CD4-positive, CD25-positive, alpha-beta regulatory T cell (primary cell): ENCODE measurements around the gene SDE2. TPM values are rescaled to one million over a fixed set of nuclear protein-coding genes. Genes with fewer than 3 reads are reported as not detected.
"Not testable (repeated sequence)": the region's sequence is repeated elsewhere in the genome, so short reads cannot be mapped to it uniquely, and the experiment has no call there.

Experiments
- ATAC-seq, 2 donors: fragments of 150-1000 bp; cut with Tn5 transposase; one replicate each; pipeline ENCODE4 v1.10.0; 2021; ENCODE audit warnings: low read depth in 2 of 2, moderate number of reproducible peaks in 2 of 2, moderate library complexity in 1 of 2
- DNase-seq, 3 donors: peaks; one replicate each; pipeline versions ENCODE4 v3.0.0 to v3.0.0-alpha.2; 2012 to 2022; ENCODE audit warnings: mixed read lengths in 1 of 3
- H3K27ac ChIP-seq: one replicate; pipeline ENCODE4 v1.7.0; 2013; ENCODE audit warnings: mild to moderate bottlenecking, low read length; ENCODE audit not compliant: insufficient read depth, poor library complexity, severe bottlenecking
- H3K27me3 ChIP-seq: one replicate; pipeline ENCODE4 v1.7.0; 2013; ENCODE audit warnings: low read length; ENCODE audit not compliant: control insufficient read depth, insufficient read depth
- H3K36me3 ChIP-seq: one replicate; pipeline ENCODE4 v1.7.0; 2013; ENCODE audit warnings: mild to moderate bottlenecking, low read length, moderate library complexity; ENCODE audit not compliant: control insufficient read depth, insufficient read depth
- H3K4me1 ChIP-seq: 2 replicates; pipeline ENCODE4 v1.7.0; 2013; ENCODE audit warnings: mild to moderate bottlenecking, low read length; ENCODE audit not compliant: insufficient read depth, control insufficient read depth, poor library complexity, severe bottlenecking
- H3K4me3 ChIP-seq: one replicate; pipeline ENCODE4 v1.7.0; 2013; ENCODE audit warnings: low read depth, mild to moderate bottlenecking, low read length, moderate library complexity
- H3K9me3 ChIP-seq, 2 experiments: 1 replicate in 1 of 2; 2 replicates in 1 of 2; pipeline ENCODE4 v1.7.0; 2013; ENCODE audit warnings: low read length in 2 of 2, mild to moderate bottlenecking in 1 of 2, moderate library complexity in 1 of 2; ENCODE audit not compliant: control insufficient read depth in 2 of 2
- H3K27ac Mint-ChIP-seq, 3 donors: one replicate each; pipeline ENCODE4 v1.8.0; 2020 to 2022; ENCODE audit warnings: mild to moderate bottlenecking in 3 of 3, mixed read lengths in 3 of 3, moderate library complexity in 2 of 3
- H3K27me3 Mint-ChIP-seq: one replicate; pipeline ENCODE4 v1.8.0; 2022; ENCODE audit warnings: mild to moderate bottlenecking, mixed read lengths
- H3K36me3 Mint-ChIP-seq: one replicate; pipeline ENCODE4 v1.8.0; 2020; ENCODE audit warnings: mixed read lengths
- H3K4me1 Mint-ChIP-seq, 4 donors: one replicate each; pipeline ENCODE4 v1.8.0; 2020 to 2022; ENCODE audit warnings: mixed read lengths in 4 of 4, mild to moderate bottlenecking in 1 of 4
- H3K4me3 Mint-ChIP-seq, 4 donors: one replicate each; pipeline ENCODE4 v1.8.0; 2020 to 2022; ENCODE audit warnings: mild to moderate bottlenecking in 4 of 4, mixed read lengths in 4 of 4, moderate library complexity in 3 of 4
- H3K9me3 Mint-ChIP-seq, 7 donors: one replicate each; pipeline ENCODE4 v1.8.0; 2020 to 2022; ENCODE audit warnings: mixed read lengths in 7 of 7, mild to moderate bottlenecking in 3 of 7, moderate library complexity in 2 of 7
- polyA plus RNA-seq, 4 donors: library from polyadenylated mRNA; unstranded; fragments of 300-500 nt; fragmentation: Illumina TruSeq; gene quantifications; one replicate each; pipeline ENCODE4 v1.2.3, GENCODE V29; 2021
- total RNA-seq: library from RNA; stranded (reverse); gene quantifications from one replicate; pipeline ENCODE4 v1.2.3, GENCODE V29; 2022

Gene SDE2
- total and polyA plus RNA-seq, 5 donors from 2014 or later: 5.9 to 38.1 (median 11.2) TPM

- DNase-seq: no peak
- peaks cover 37% of the 10 kb centered on the region for H3K36me3 Mint-ChIP-seq
Measured at GRCh38 chr1:225980005-225980836, 18.9 kb downstream of the SDE2 start.

DNA sequence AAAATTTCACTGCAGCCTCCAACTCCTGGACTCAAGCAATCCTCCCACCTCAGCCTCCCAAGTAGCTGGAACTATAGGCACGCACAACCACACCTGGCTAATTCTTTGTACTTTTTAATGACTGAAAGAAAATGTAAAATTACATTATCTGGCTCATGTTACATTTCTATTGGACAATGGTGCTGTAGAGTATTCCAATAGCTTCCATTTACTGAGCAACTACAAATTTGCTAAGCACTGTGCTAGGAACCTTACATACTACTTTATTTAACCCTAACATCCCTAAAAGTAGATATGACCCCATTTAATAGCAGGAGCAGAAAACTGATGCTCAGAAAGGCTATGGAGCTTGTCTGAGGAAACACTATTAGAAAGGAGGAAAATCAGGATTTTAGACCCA is 19.7 kb downstream of the SDE2 start:
- Histone ChIP-seq H3K27ac (no peak overlapping the region), H3K36me3 (peaks cover 50% of the 10 kb centered on the region), H3K9me3 (no peaks in the 10 kb centered on the region), H3K4me3 (no peak overlapping the region), H3K4me1 (no peaks in the 10 kb centered on the region), H3K27me3 (no peaks in the 10 kb centered on the region)
- H3K9me3 Mint-ChIP-seq: peaks cover 0 to 4% (median 0%) of the 10 kb centered on the region in 7 donors
- peak overlapping the region in 1 of 3 donors; percentile 62 for H3K27ac Mint-ChIP-seq
- peaks cover 4 to 12% (median 7%) of the 10 kb centered on the region in 4 donors for H3K4me1 Mint-ChIP-seq
- ATAC-seq (no peak), DNase-seq (no peak)
- H3K27me3 Mint-ChIP-seq: no peaks in the 10 kb centered on the region
- peaks cover 37% of the 10 kb centered on the region for H3K36me3 Mint-ChIP-seq
- no peak overlapping the region for H3K4me3 Mint-ChIP-seq

More at GRCh38 chr1:225980005-225980836, 18.9 kb downstream of the SDE2 start:
- Mint-ChIP-seq H3K4me3 (no peak overlapping the region), H3K27ac (peak overlapping the region in 1 of 3 donors; percentile 77), H3K4me1 (peaks cover 4 to 12% (median 7%) of the 10 kb centered on the region in 4 donors), H3K27me3 (no peaks in the 10 kb centered on the region), H3K9me3 (peaks cover 0 to 4% (median 0%) of the 10 kb centered on the region in 7 donors)
- Histone ChIP-seq H3K36me3 (peaks cover 57% of the 10 kb centered on the region), H3K27me3 (no peaks in the 10 kb centered on the region), H3K4me3 (no peak overlapping the region), H3K27ac (no peak overlapping the region), H3K4me1 (no peaks in the 10 kb centered on the region), H3K9me3 (no peaks in the 10 kb centered on the region)
- ATAC-seq: no peak

GRCh38 chr1:225977937-225978748 is 21.0 kb downstream of the SDE2 start:
- H3K4me1 ChIP-seq: no peaks in the 10 kb centered on the region
- H3K4me3 ChIP-seq: no peak overlapping the region
- H3K27me3 Mint-ChIP-seq: no peaks in the 10 kb centered on the region
- H3K27ac Mint-ChIP-seq: peak overlapping the region in 2 of 3 donors; percentile 18 to 46
- peaks cover 4 to 10% (median 8%) of the 10 kb centered on the region in 4 donors for H3K4me1 Mint-ChIP-seq
- peaks cover 40% of the 10 kb centered on the region for H3K36me3 ChIP-seq
- H3K27ac ChIP-seq: no peak overlapping the region
- peaks cover 30% of the 10 kb centered on the region for H3K36me3 Mint-ChIP-seq
- no peaks in the 10 kb centered on the region for H3K27me3 ChIP-seq
- H3K9me3 ChIP-seq: no peaks in the 10 kb centered on the region
- no peak overlapping the region for H3K4me3 Mint-ChIP-seq
- ATAC-seq (no peak), DNase-seq (no peak)
- peaks cover 0 to 4% (median 0%) of the 10 kb centered on the region in 7 donors for H3K9me3 Mint-ChIP-seq

DNA sequence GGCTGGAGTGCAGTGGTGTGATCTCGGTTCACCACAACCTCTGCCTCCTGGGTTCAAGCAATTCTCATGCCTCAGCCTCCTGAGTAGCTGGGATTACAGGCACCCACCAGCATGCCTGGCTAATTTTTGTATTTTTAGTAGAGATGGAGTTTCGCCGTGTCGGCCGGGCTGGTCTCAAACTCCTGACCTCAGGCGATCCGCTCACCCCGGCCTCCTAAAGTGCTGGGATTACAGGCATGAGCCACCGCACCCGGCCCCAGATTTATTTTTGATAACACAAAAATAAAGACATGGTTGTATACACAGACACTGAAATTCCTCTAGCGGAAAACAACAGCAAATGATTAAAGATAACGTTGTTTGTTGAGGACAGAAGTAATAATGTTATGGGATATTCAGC is 24.0 kb downstream of the SDE2 start:
- not testable (repeated sequence) for H3K27me3 Mint-ChIP-seq, H3K4me3 ChIP-seq, H3K4me1 ChIP-seq, H3K4me1 Mint-ChIP-seq, H3K4me3 Mint-ChIP-seq, DNase-seq, H3K9me3 Mint-ChIP-seq, ATAC-seq, H3K27ac ChIP-seq, H3K9me3 ChIP-seq, H3K27ac Mint-ChIP-seq, H3K27me3 ChIP-seq
- peaks cover 17% of the 10 kb centered on the region for H3K36me3 ChIP-seq
- peaks cover 18% of the 10 kb centered on the region for H3K36me3 Mint-ChIP-seq

GRCh38 chr1:225974454-225974853 is 24.7 kb downstream of the SDE2 start:
- Histone ChIP-seq H3K9me3 (no peaks in the 10 kb centered on the region), H3K4me3 (no peak overlapping the region), H3K36me3 (peaks cover 11% of the 10 kb centered on the region), H3K27me3 (no peaks in the 10 kb centered on the region), H3K4me1 (no peaks in the 10 kb centered on the region), H3K27ac (no peak overlapping the region)
- Mint-ChIP-seq H3K27ac (no peak overlapping the region), H3K36me3 (peaks cover 14% of the 10 kb centered on the region), H3K4me1 (peaks cover 2 to 9% (median 4%) of the 10 kb centered on the region in 4 donors), H3K9me3 (no peaks in the 10 kb centered on the region), H3K4me3 (no peak overlapping the region), H3K27me3 (no peaks in the 10 kb centered on the region)
- ATAC-seq: no peak
- no peak for DNase-seq

GRCh38 chr1:225973158-225973557 is 26.0 kb downstream of the SDE2 start:
- no peaks in the 10 kb centered on the region for H3K27me3 ChIP-seq
- H3K27ac ChIP-seq: no peak overlapping the region
- no peak overlapping the region for H3K4me3 Mint-ChIP-seq
- H3K27me3 Mint-ChIP-seq: no peaks in the 10 kb centered on the region
- ATAC-seq: no peak
- H3K36me3 Mint-ChIP-seq: peaks cover 9% of the 10 kb centered on the region
- no peak overlapping the region for H3K27ac Mint-ChIP-seq
- no peaks in the 10 kb centered on the region for H3K9me3 Mint-ChIP-seq
- peaks cover 6% of the 10 kb centered on the region for H3K36me3 ChIP-seq
- no peaks in the 10 kb centered on the region for H3K9me3 ChIP-seq
- H3K4me1 ChIP-seq: no peaks in the 10 kb centered on the region
- no peak for DNase-seq
- no peak overlapping the region for H3K4me3 ChIP-seq
- H3K4me1 Mint-ChIP-seq: peaks cover 0 to 9% (median 4%) of the 10 kb centered on the region in 4 donors

DNA sequence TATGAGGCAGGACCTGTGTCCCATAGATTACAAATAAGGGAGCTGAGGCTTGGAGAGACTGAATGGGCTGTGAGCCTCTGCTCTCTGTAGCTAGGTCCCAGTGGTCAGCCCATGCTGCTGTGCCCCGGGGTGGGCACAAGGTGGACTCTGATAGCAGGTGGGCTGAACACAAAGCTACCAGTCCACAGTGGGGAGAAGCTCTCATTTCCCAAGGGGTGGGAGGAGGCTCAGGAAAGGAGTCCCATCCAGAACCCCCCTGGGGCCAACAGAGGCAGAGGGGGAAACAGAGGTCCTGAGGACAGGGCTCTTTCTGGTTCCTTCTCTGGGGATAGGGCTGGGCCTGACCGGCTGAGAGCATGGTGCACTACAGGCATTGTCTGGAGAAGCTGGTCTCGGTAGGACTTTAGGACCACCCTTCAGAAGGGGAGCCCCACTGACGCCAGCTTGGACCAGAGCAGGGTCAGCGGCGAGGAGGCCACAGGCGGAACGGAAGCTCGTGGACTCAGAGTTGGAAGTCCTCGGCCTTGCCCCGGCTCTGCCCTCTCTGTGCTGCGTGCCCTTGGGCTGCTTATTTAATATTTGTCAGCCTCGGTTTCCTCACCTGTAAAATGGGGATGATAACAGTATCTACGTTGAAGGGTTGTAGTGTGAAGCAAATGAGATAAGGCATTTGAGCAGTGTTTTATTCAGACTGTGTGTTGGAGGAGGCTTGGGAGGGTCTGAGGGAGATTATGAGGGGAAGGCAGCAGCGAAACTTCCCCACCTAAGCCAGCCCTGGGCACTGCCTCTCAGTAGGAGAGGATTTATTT is 26.6 kb downstream of the SDE2 start:
- H3K4me1 ChIP-seq: no peaks in the 10 kb centered on the region
- no peaks in the 10 kb centered on the region for H3K27me3 Mint-ChIP-seq
- no peak overlapping the region for H3K27ac Mint-ChIP-seq
- no peak overlapping the region for H3K4me3 ChIP-seq
- DNase-seq (no peak), ATAC-seq (no peak)
- peaks cover 8% of the 10 kb centered on the region for H3K36me3 Mint-ChIP-seq
- H3K27ac ChIP-seq: no peak overlapping the region
- no peak overlapping the region for H3K4me3 Mint-ChIP-seq
- no peaks in the 10 kb centered on the region for H3K9me3 Mint-ChIP-seq
- no peaks in the 10 kb centered on the region for H3K9me3 ChIP-seq
- peaks cover under 1% of the 10 kb centered on the region for H3K36me3 ChIP-seq
- no peaks in the 10 kb centered on the region for H3K27me3 ChIP-seq
- H3K4me1 Mint-ChIP-seq: peaks cover 0 to 9% (median 4%) of the 10 kb centered on the region in 4 donors
